Trophoblast cell (in vitro differentiated cells and primary cell): ENCODE data around the gene ANTXR1.

Experiments used
- DNase-seq, 2 donors: peaks; one replicate each; pipeline ENCODE4 v3.0.0-alpha.2; 2016
- H2AFZ ChIP-seq: 2 replicates; pipeline ENCODE4 v1.6.1; 2013; ENCODE audit warnings: low read length, moderate library complexity, mild to moderate bottlenecking; ENCODE audit not compliant: insufficient read depth, poor library complexity
- H2AK5ac ChIP-seq: 2 replicates; pipeline ENCODE4 v1.6.1; 2013; ENCODE audit warnings: mild to moderate bottlenecking, low read length
- H2BK120ac ChIP-seq: 2 replicates; pipeline ENCODE4 v1.6.1; 2013; ENCODE audit warnings: low read length, mild to moderate bottlenecking, moderate library complexity; ENCODE audit not compliant: insufficient read depth, poor library complexity
- H2BK12ac ChIP-seq: 2 replicates; pipeline ENCODE4 v1.6.1; 2013; ENCODE audit warnings: mild to moderate bottlenecking, low read length, moderate library complexity
- H2BK5ac ChIP-seq: 2 replicates; pipeline ENCODE4 v1.6.1; 2013; ENCODE audit warnings: low read length, low read depth, moderate library complexity, mild to moderate bottlenecking; ENCODE audit not compliant: poor library complexity
- H3K14ac ChIP-seq: 2 replicates; pipeline ENCODE4 v1.6.1; 2013; ENCODE audit warnings: mild to moderate bottlenecking, low read length
- H3K18ac ChIP-seq: 2 replicates; pipeline ENCODE4 v1.6.1; 2013; ENCODE audit warnings: mild to moderate bottlenecking, low read length
- H3K23ac ChIP-seq: 2 replicates; pipeline ENCODE4 v1.6.1; 2013; ENCODE audit warnings: low read length
- H3K27ac ChIP-seq: 2 replicates; pipeline ENCODE4 v1.5.1; 2013; ENCODE audit warnings: low read depth, mild to moderate bottlenecking, inconsistent platforms, low read length, moderate library complexity
- H3K27me3 ChIP-seq: 2 replicates; pipeline ENCODE4 v1.6.1; 2013; ENCODE audit warnings: inconsistent platforms, mild to moderate bottlenecking, low read length, moderate library complexity; ENCODE audit not compliant: insufficient read depth
- H3K36me3 ChIP-seq, 2 experiments: 1 replicate in 1 of 2; 2 replicates in 1 of 2; pipeline ENCODE4 v1.6.1; 2013; ENCODE audit warnings: low read length in 2 of 2, mild to moderate bottlenecking in 2 of 2, moderate library complexity in 1 of 2; ENCODE audit not compliant: insufficient read depth in 2 of 2, control insufficient read depth in 1 of 2
- H3K4ac ChIP-seq: 2 replicates; pipeline ENCODE4 v1.6.1; 2013; ENCODE audit warnings: low read depth, mild to moderate bottlenecking, low read length, moderate library complexity
- H3K4me1 ChIP-seq, 2 experiments: 1 replicate in 1 of 2; 2 replicates in 1 of 2; pipeline ENCODE4 v1.6.1; 2013; ENCODE audit warnings: low read length in 2 of 2, mild to moderate bottlenecking in 2 of 2, moderate library complexity in 1 of 2; ENCODE audit not compliant: insufficient read depth in 2 of 2, control insufficient read depth in 1 of 2
- H3K4me2 ChIP-seq: 2 replicates; pipeline ENCODE4 v1.6.1; 2013; ENCODE audit warnings: inconsistent platforms, mild to moderate bottlenecking, low read length, moderate library complexity
- H3K4me3 ChIP-seq: 2 replicates; pipeline ENCODE4 v1.5.1; 2013; ENCODE audit warnings: mild to moderate bottlenecking, low read depth, low read length, inconsistent platforms
- H3K79me1 ChIP-seq: one replicate; pipeline ENCODE4 v1.6.1; 2013; ENCODE audit warnings: low read length
- H3K79me2 ChIP-seq: 2 replicates; pipeline ENCODE4 v1.6.1; 2013; ENCODE audit warnings: low read length, mild to moderate bottlenecking; ENCODE audit not compliant: control insufficient read depth, insufficient read depth, poor library complexity
- H3K9ac ChIP-seq: 2 replicates; pipeline ENCODE4 v1.6.1; 2013; ENCODE audit warnings: mild to moderate bottlenecking, low read length
- H3K9me3 ChIP-seq: 2 replicates; pipeline ENCODE4 v1.6.1; 2013; ENCODE audit warnings: low read depth, mild to moderate bottlenecking, control low read depth, inconsistent platforms, low read length; ENCODE audit not compliant: insufficient read depth
- H4K12ac ChIP-seq: 2 replicates; pipeline ENCODE4 v1.6.1; 2013; ENCODE audit warnings: low read depth, mild to moderate bottlenecking, low read length, moderate library complexity
- H4K8ac ChIP-seq: 2 replicates; pipeline ENCODE4 v1.6.1; 2013; ENCODE audit warnings: low read depth, mild to moderate bottlenecking, low read length, moderate library complexity
- H4K91ac ChIP-seq: one replicate; pipeline ENCODE4 v1.6.1; 2013; ENCODE audit warnings: low read depth, mild to moderate bottlenecking, low read length, moderate library complexity
- WGBS: extraction: QIAGEN DNeasy Blood & Tissue Kit; methylation state at CpG from one replicate; pipeline ENCODE4 v1.1.7; 2013; ENCODE audit warnings: missing lambda C conversion rate; ENCODE audit not compliant: insufficient read length, insufficient coverage; ENCODE audit errors: extremely low coverage; 5-methylcytosine and 5-hydroxymethylcytosine counted together

The ANTXR1 gene

GRCh38 chr2:69168144-69168813 is 155.3 kb downstream of the ANTXR1 start:
- Histone ChIP-seq H2BK12ac (peak overlapping the region; percentile 51), H2BK120ac (peak overlapping the region; percentile 74), H3K18ac (no peak overlapping the region), H3K27ac (peak overlapping the region; percentile 71), H3K79me1 (peaks cover 35% of the 10 kb centered on the region), H3K23ac (no peak overlapping the region), H3K4me1 (peaks cover 25 to 34% of the 10 kb centered on the region in 2 experiments), H4K91ac (peak overlapping the region; percentile 75), H3K14ac (no peak overlapping the region), H3K79me2 (peaks cover 2% of the 10 kb centered on the region), H2AFZ (no peak overlapping the region), H3K9ac (no peak overlapping the region), H2BK5ac (peak overlapping the region; percentile 71), H4K8ac (no peak overlapping the region), H4K12ac (no peak overlapping the region), H3K27me3 (no peaks in the 10 kb centered on the region), H3K4ac (no peak overlapping the region), H3K4me2 (no peak overlapping the region), H3K9me3 (peaks cover 3% of the 10 kb centered on the region), H3K36me3 (no peaks in the 10 kb centered on the region), H2AK5ac (no peak overlapping the region), H3K4me3 (no peak overlapping the region)
- no CpG with 5 or more reads among the region's 3 CpGs for WGBS
- no peak for DNase-seq

GRCh38 chr2:69168950-69169654 is 156.1 kb downstream of the ANTXR1 start:
- peak overlapping the region; percentile 71 for H3K27ac ChIP-seq
- peak overlapping the region; percentile 67 for H2BK120ac ChIP-seq
- H3K36me3 ChIP-seq: no peaks in the 10 kb centered on the region
- H2BK12ac ChIP-seq: peak overlapping the region; percentile 71
- peaks cover 21 to 29% of the 10 kb centered on the region in 2 experiments for H3K4me1 ChIP-seq
- peaks cover 30% of the 10 kb centered on the region for H3K79me1 ChIP-seq
- H3K9me3 ChIP-seq: peaks cover 3% of the 10 kb centered on the region
- peaks cover 2% of the 10 kb centered on the region for H3K79me2 ChIP-seq
- no CpG with 5 or more reads among the region's 6 CpGs for WGBS
- H3K14ac ChIP-seq: peak overlapping the region; percentile 66
- H4K12ac ChIP-seq: no peak overlapping the region
- H3K23ac ChIP-seq: no peak overlapping the region
- H3K27me3 ChIP-seq: no peaks in the 10 kb centered on the region
- H3K4me2 ChIP-seq: no peak overlapping the region
- no peak overlapping the region for H3K4ac ChIP-seq
- H4K91ac ChIP-seq: peak overlapping the region; percentile 85
- peak overlapping the region; percentile 38 for H3K18ac ChIP-seq
- peak overlapping the region; percentile 16 for H2AK5ac ChIP-seq
- DNase-seq: no peak
- H2AFZ ChIP-seq: no peak overlapping the region
- H3K4me3 ChIP-seq: no peak overlapping the region
- peak overlapping the region; percentile 39 for H4K8ac ChIP-seq
- H2BK5ac ChIP-seq: peak overlapping the region; percentile 42
- H3K9ac ChIP-seq: no peak overlapping the region

DNA sequence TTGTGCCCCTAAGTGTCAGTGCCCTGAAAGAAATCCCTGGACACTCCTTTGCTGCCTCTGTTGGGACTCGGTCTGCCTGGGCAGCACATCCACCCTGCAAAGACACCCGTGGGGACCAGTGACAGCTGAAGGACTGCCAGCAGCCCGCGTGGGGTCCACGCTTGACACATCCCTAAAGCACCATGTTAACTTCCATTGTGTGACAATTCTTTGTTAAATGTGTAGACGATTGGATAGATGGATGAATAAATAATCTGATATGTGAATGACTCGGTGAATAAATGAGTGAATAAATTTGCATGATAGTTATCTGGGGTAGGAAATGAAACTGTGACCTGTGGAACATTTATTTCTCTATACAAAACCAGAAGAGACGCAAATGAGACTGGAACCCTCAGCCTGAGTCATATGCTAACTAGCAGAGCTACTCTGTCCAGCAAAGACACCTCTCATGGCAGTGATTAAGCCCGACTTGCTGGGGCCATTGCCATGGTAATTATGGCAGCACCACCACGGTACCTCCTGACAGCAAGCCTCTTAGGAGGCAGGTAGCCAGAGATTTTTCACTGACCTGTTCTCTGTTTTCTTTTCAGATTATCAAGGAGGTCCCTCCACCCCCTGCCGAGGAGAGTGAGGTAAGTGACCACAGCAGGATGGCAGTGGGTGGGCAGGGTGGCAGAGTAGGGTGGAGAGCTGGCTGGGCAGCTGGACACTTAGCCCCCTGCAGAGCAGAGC is 156.8 kb downstream of the ANTXR1 start:
- Histone ChIP-seq H2BK120ac (peak overlapping the region; percentile 16), H2BK5ac (peak overlapping the region; percentile 42), H3K27me3 (no peaks in the 10 kb centered on the region), H4K8ac (peak overlapping the region; percentile 17), H2AK5ac (peak overlapping the region; percentile 64), H3K4me1 (peaks cover 17 to 25% of the 10 kb centered on the region in 2 experiments), H3K14ac (peak overlapping the region; percentile 66), H2AFZ (no peak overlapping the region), H4K91ac (peak overlapping the region; percentile 62), H3K79me1 (peaks cover 27% of the 10 kb centered on the region), H3K36me3 (no peaks in the 10 kb centered on the region), H4K12ac (no peak overlapping the region), H3K4me3 (no peak overlapping the region), H3K9me3 (peaks cover 3% of the 10 kb centered on the region), H3K4ac (peak overlapping the region; percentile 10), H3K27ac (no peak overlapping the region), H3K9ac (no peak overlapping the region), H3K18ac (peak overlapping the region; percentile 71), H3K4me2 (no peak overlapping the region), H3K23ac (no peak overlapping the region), H3K79me2 (peaks cover 2% of the 10 kb centered on the region), H2BK12ac (peak overlapping the region; percentile 67)
- WGBS: 100% methylated on average over 2 of the region's 11 CpGs
- no peak for DNase-seq

DNA sequence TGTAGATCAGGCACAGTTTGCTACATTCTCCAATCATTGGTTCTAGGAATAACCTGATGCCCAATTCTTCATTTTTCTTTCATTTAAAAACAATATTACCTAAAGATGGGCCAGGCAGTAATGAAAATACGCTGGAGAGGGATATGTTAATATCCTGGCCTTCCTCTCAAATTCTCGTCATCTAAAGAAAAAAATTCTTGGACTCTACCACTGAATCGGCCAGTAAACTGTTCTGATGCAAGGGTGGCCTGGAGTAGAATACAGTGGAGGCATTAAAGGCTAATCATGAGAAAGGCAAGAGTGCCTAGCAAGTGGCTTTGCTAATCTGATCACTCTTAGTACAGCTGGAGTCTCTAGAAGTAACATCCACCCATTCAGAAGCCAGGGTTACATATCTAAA is 157.7 kb downstream of the ANTXR1 start:
- Histone ChIP-seq H3K14ac (no peak overlapping the region), H3K79me1 (peaks cover 22% of the 10 kb centered on the region), H2AFZ (no peak overlapping the region), H2BK5ac (no peak overlapping the region), H3K9me3 (peaks cover 3% of the 10 kb centered on the region), H3K4me2 (no peak overlapping the region), H2BK120ac (no peak overlapping the region), H3K9ac (no peak overlapping the region), H4K8ac (no peak overlapping the region), H3K4me3 (no peak overlapping the region), H3K27ac (no peak overlapping the region), H4K12ac (no peak overlapping the region), H3K79me2 (peaks cover 2% of the 10 kb centered on the region), H2BK12ac (no peak overlapping the region), H3K4ac (no peak overlapping the region), H3K4me1 (peaks cover 11 to 17% of the 10 kb centered on the region in 2 experiments), H3K27me3 (no peaks in the 10 kb centered on the region), H3K18ac (no peak overlapping the region), H3K23ac (no peak overlapping the region), H2AK5ac (no peak overlapping the region), H3K36me3 (no peaks in the 10 kb centered on the region), H4K91ac (no peak overlapping the region)
- WGBS: no CpG with 5 or more reads among the region's 3 CpGs
- DNase-seq: no peak
